C4-2B (cell line): ENCODE results near the gene NELFCD.

Experiments used
- H3K27ac ChIP-seq: fragments of 450-650 bp; 2 replicates; pipeline ENCODE4 v1.5.1; 2017
- ZFX ChIP-seq: fragments of 450-650 bp; IDR thresholded peaks from 2 replicates; pipeline ENCODE4 v1.6.1; 2017
- TF ChIP-seq, protein P1 (sequence below): fragments of 450-650 bp; conservative IDR thresholded peaks from 2 replicates; pipeline ENCODE4 v1.5.1; 2017; ENCODE audit warnings: mild to moderate bottlenecking

Gene NELFCD, protein sequence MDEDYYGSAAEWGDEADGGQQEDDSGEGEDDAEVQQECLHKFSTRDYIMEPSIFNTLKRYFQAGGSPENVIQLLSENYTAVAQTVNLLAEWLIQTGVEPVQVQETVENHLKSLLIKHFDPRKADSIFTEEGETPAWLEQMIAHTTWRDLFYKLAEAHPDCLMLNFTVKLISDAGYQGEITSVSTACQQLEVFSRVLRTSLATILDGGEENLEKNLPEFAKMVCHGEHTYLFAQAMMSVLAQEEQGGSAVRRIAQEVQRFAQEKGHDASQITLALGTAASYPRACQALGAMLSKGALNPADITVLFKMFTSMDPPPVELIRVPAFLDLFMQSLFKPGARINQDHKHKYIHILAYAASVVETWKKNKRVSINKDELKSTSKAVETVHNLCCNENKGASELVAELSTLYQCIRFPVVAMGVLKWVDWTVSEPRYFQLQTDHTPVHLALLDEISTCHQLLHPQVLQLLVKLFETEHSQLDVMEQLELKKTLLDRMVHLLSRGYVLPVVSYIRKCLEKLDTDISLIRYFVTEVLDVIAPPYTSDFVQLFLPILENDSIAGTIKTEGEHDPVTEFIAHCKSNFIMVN

DNA sequence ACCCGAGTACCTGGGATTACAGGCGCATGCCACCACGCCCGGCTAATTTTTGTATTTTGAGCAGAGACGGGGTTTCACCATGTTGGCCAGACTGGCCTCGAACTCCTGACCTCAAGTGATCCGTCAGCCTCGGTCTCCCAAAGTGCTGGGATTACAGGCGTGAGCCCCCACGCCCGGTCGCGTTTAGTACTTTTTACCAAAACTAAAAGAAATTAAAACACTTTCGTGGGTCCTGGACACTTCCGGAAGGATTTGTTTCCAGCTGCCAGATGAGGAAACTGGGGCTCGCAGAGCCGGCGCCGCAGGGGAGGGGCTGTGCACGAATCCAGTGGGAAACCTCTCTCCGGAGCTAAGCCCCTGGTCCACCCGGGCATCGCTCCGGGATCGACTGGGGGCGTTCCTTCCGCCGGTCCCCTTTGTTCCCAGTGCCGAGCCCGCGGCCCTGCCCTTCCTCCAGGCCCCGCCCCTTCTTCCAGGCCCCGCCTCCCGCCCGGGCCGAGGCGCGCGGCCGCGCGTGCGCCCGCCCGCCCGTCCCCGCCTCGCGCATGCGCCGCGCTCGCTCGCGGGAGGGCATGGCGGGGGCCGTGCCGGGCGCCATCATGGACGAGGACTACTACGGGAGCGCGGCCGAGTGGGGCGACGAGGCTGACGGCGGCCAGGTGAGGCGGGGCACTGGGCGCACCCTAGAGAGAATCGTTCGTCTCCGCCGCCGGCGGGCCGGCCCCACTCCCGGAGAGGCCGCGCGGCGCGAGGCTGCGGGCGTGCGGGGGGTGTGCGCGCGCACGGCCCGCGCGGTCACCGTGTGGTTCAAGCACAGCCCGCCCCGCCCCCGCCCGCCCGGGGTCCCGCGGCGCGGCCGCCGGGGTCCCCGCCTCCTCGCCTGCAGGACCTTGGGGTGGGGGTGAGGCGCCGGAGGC is at the start of gene NELFCD:
TSS of gene NELFCD (plus strand) at position 546 of the 917 bp plus-strand sequence. CDS start at position 600, 54 bp downstream.
- TF ChIP-seq, protein P1, sequence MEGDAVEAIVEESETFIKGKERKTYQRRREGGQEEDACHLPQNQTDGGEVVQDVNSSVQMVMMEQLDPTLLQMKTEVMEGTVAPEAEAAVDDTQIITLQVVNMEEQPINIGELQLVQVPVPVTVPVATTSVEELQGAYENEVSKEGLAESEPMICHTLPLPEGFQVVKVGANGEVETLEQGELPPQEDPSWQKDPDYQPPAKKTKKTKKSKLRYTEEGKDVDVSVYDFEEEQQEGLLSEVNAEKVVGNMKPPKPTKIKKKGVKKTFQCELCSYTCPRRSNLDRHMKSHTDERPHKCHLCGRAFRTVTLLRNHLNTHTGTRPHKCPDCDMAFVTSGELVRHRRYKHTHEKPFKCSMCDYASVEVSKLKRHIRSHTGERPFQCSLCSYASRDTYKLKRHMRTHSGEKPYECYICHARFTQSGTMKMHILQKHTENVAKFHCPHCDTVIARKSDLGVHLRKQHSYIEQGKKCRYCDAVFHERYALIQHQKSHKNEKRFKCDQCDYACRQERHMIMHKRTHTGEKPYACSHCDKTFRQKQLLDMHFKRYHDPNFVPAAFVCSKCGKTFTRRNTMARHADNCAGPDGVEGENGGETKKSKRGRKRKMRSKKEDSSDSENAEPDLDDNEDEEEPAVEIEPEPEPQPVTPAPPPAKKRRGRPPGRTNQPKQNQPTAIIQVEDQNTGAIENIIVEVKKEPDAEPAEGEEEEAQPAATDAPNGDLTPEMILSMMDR = no peak
- peak; percentile 78 for TF ChIP-seq ZFX
- H3K27ac ChIP-seq = peak within 1 kb of the TSS; percentile 94

DNA sequence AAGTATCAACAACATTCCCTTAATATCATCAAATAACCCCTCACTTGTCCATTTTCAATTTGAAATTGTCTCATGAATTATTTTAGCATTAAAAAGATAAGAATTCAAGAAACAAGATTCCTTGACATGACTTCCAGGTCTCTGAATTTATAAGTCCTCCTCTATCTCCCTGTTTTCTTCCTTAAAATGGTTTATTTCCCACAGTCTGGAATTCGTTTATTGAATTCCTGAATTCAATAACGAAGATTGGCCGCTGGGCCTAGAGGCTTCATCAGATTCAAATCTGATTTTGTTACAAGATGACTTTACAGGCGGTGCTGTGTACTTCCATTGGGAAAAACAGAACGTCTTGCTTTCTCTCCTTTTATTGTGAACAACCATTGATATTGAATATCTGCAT is 48.9 kb upstream of the NELFCD start:
- no peak overlapping the region for H3K27ac ChIP-seq
- TF ChIP-seq ZFX = no peak
- TF ChIP-seq, protein P1 = no peak

DNA sequence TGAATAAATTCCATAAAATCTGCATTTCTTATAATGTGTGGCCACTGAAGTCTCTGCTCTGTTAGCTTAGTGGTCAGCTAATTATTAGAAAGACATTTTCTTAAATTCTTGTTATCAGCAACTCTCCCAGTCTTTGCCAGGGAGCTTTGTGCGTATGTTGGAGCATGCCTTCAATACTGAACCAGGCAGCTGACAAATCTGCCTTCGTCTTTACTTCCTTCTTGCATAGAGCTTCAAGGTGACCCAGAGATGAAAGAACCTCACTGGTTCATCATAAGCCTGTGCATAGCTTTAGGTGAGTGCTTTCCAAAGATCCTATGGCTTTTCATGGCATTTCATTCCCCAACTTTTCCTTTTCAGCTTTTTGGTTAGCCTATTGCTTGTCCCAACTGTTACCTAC is 43.0 kb upstream of the NELFCD start:
- no peak overlapping the region for H3K27ac ChIP-seq
- TF ChIP-seq, protein P1 = no peak
- TF ChIP-seq ZFX = no peak

DNA sequence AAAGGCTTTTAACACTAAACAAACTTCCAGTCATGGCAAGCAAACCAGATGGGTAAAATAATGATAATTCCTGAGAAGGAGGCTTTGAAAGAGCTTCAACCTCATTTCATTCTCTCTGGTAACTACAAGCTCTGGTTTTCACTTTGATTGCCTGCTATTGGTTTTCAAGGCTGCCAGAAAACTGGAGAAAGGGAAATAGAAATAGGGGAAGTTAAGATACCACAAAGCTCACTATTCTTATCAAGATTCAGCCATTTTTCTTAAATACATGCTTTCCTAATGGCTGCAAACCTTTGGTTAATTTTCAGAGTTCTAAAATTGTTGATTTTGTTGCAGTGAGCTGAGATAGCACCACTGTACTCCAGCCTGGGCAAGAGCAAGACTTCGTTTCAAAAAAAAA is 42.5 kb upstream of the NELFCD start:
- H3K27ac ChIP-seq = no peak overlapping the region
- no peak for TF ChIP-seq ZFX
- TF ChIP-seq, protein P1 = no peak

DNA sequence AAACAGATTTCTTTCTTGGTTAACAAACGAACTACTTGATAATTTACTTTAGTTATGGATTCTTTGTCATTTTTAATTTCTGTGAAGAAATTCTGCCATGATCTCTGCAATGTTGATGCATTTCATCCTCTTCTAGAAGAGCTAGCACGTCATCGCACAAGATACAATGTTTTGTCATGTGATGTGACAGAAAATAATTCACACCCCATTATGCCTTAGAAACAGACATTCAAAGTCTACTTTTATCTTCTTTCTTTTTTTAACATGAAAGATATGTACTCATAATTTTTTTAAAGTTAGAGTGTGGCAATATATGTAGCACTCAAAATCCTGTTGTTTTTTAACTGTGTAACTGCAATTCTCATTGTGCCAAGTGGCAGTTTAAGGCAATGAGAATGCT is 39.6 kb upstream of the NELFCD start:
- no peak overlapping the region for H3K27ac ChIP-seq
- no peak for TF ChIP-seq ZFX
- TF ChIP-seq, protein P1 = no peak

DNA sequence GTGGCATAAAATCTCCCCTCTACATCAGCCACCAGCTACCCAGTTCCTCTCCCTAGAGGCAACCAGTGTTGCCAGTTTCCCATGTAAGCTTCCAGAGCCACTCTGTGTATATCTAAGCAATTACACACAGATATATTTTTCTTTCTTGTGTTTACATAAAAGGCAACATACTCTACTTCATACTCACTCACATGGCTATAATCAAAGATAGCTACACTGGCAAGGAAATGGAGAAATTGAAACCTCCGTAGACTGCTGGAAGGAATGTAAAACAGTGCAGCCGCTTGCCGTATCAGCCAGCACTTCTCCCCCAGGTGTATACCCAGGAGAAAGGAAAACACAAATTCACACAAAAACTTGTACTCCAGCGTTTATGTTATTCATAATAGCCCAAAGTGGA is 38.5 kb upstream of the NELFCD start:
- TF ChIP-seq ZFX = no peak
- TF ChIP-seq, protein P1 = no peak
- H3K27ac ChIP-seq = peak overlapping the region; percentile 43; the same call in 1 of the 2 replicates
